Loucy (cell line): Measurements from ENCODE around the gene ORC3.

Experiments used
- H2AFZ ChIP-seq: fragments of 200-600 bp; sonication (generic); 2 replicates; pipeline ENCODE4 v1.6.0; 2016; ENCODE audit warnings: antibody characterized with exemption, mild to moderate bottlenecking, low read length, moderate library complexity
- H3F3A ChIP-seq: fragments of 200-600 bp; 2 replicates; pipeline ENCODE4 v1.6.0; 2016; ENCODE audit warnings: antibody characterized with exemption, low read depth, mild to moderate bottlenecking
- H3K27me3 ChIP-seq: fragments of 200-600 bp; sonication (generic); 2 replicates; pipeline ENCODE4 v1.6.1; 2014; ENCODE audit warnings: low read length, mild to moderate bottlenecking; ENCODE audit not compliant: insufficient read depth, poor library complexity, severe bottlenecking
- H3K36me3 ChIP-seq: fragments of 200-600 bp; sonication (generic); 2 replicates; pipeline ENCODE4 v1.6.1; 2016; ENCODE audit warnings: low read length; ENCODE audit not compliant: insufficient read depth
- H3K4me1 ChIP-seq: fragments of 200-600 bp; sonication (generic); 2 replicates; pipeline ENCODE4 v1.5.1; 2014; ENCODE audit warnings: low read length, mild to moderate bottlenecking; ENCODE audit not compliant: insufficient read depth, poor library complexity, severe bottlenecking
- H3K4me2 ChIP-seq: fragments of 200-600 bp; sonication (generic); 2 replicates; pipeline ENCODE4 v1.6.0; 2014; ENCODE audit warnings: antibody characterized with exemption, low read length, low read depth, mild to moderate bottlenecking; ENCODE audit not compliant: poor library complexity, severe bottlenecking
- H3K4me3 ChIP-seq: fragments of 200-600 bp; sonication (generic); 2 replicates; pipeline ENCODE4 v1.5.1; 2014; ENCODE audit warnings: low read length, mild to moderate bottlenecking, mixed read lengths; ENCODE audit not compliant: poor library complexity, severe bottlenecking
- H3K79me2 ChIP-seq: fragments of 200-600 bp; sonication (generic); 2 replicates; pipeline ENCODE4 v1.6.1; 2014; ENCODE audit warnings: low read length; ENCODE audit not compliant: insufficient read depth
- H3K9ac ChIP-seq: fragments of 200-600 bp; sonication (generic); 2 replicates; pipeline ENCODE4 v1.6.0; 2014; ENCODE audit warnings: mild to moderate bottlenecking, low read depth, low read length, moderate library complexity; ENCODE audit not compliant: poor library complexity, severe bottlenecking
- H3K9me2 ChIP-seq: fragments of 200-600 bp; sonication (generic); replicated peaks from 2 replicates; pipeline ENCODE4 v1.6.1; 2016; ENCODE audit warnings: low read depth, low read length, mixed read lengths
- H3K9me3 ChIP-seq: fragments of 200-600 bp; sonication (generic); 2 replicates; pipeline ENCODE4 v1.6.1; 2014; ENCODE audit warnings: mild to moderate bottlenecking, antibody characterized with exemption, low read length, low read depth; ENCODE audit not compliant: insufficient read depth
- H4K20me1 ChIP-seq: fragments of 200-600 bp; sonication (generic); 2 replicates; pipeline ENCODE4 v1.6.0; 2014; ENCODE audit warnings: antibody characterized with exemption, low read length, mild to moderate bottlenecking; ENCODE audit not compliant: insufficient read depth, poor library complexity, severe bottlenecking
- CTCF ChIP-seq: fragments of 200-600 bp; sonication (generic); conservative IDR thresholded peaks from 2 replicates; pipeline ENCODE4 v1.5.1; 2014; ENCODE audit warnings: mild to moderate bottlenecking, antibody characterized with exemption, low read length
- EZH2phosphoT487 ChIP-seq: fragments of 200-600 bp; IDR thresholded peaks from 2 replicates; pipeline ENCODE4 v1.6.1; 2018; ENCODE audit warnings: antibody characterized with exemption, mild to moderate bottlenecking, moderate library complexity, borderline replicate concordance

The ORC3 gene

GRCh38 chr6:87541744-87542143, 48.2 kb upstream of the ORC3 start:
- Histone ChIP-seq H3K9ac (no peak overlapping the region), H3K9me2 (no peaks in the 10 kb centered on the region), H3K27me3 (no peaks in the 10 kb centered on the region), H3K79me2 (no peaks in the 10 kb centered on the region), H3F3A (no peaks in the 10 kb centered on the region), H3K36me3 (peaks cover 52% of the 10 kb centered on the region; the same call in 1 of the 2 replicates), H3K9me3 (no peaks in the 10 kb centered on the region), H4K20me1 (no peaks in the 10 kb centered on the region), H3K4me3 (no peak overlapping the region), H3K4me1 (no peaks in the 10 kb centered on the region), H2AFZ (no peak overlapping the region), H3K4me2 (no peak overlapping the region)
- no peak for TF ChIP-seq EZH2phosphoT487
- no peak for TF ChIP-seq CTCF

GRCh38 chr6:87543696-87544473, 46.0 kb upstream of the ORC3 start:
- no peak overlapping the region for H3K4me2 ChIP-seq
- no peak overlapping the region for H2AFZ ChIP-seq
- no peak for TF ChIP-seq EZH2phosphoT487
- no peak for TF ChIP-seq CTCF
- H3F3A ChIP-seq = no peaks in the 10 kb centered on the region
- H4K20me1 ChIP-seq = no peaks in the 10 kb centered on the region
- no peaks in the 10 kb centered on the region for H3K9me2 ChIP-seq
- no peaks in the 10 kb centered on the region for H3K9me3 ChIP-seq
- no peaks in the 10 kb centered on the region for H3K27me3 ChIP-seq
- no peak overlapping the region for H3K4me3 ChIP-seq
- H3K9ac ChIP-seq = no peak overlapping the region
- no peaks in the 10 kb centered on the region for H3K4me1 ChIP-seq
- peaks cover 58% of the 10 kb centered on the region; the same call in 1 of the 2 replicates for H3K36me3 ChIP-seq
- no peaks in the 10 kb centered on the region for H3K79me2 ChIP-seq

GRCh38 chr6:87544474-87544735, 45.5 kb upstream of the ORC3 start:
- no peak overlapping the region for H2AFZ ChIP-seq
- no peak overlapping the region for H3K4me2 ChIP-seq
- no peak overlapping the region for H3K4me3 ChIP-seq
- no peaks in the 10 kb centered on the region for H3K9me2 ChIP-seq
- H4K20me1 ChIP-seq = no peaks in the 10 kb centered on the region
- peaks cover 54% of the 10 kb centered on the region; the same call in 1 of the 2 replicates for H3K36me3 ChIP-seq
- H3F3A ChIP-seq = no peaks in the 10 kb centered on the region
- no peaks in the 10 kb centered on the region for H3K27me3 ChIP-seq
- H3K9ac ChIP-seq = no peak overlapping the region
- H3K79me2 ChIP-seq = no peaks in the 10 kb centered on the region
- TF ChIP-seq EZH2phosphoT487 = no peak
- TF ChIP-seq CTCF = no peak
- H3K4me1 ChIP-seq = no peaks in the 10 kb centered on the region
- H3K9me3 ChIP-seq = no peaks in the 10 kb centered on the region
